ENCODE results near the gene APOB.
A peak's percentile ranks its signal among the peaks of the same experiment; 100 is the strongest.

Gene APOB

DNA sequence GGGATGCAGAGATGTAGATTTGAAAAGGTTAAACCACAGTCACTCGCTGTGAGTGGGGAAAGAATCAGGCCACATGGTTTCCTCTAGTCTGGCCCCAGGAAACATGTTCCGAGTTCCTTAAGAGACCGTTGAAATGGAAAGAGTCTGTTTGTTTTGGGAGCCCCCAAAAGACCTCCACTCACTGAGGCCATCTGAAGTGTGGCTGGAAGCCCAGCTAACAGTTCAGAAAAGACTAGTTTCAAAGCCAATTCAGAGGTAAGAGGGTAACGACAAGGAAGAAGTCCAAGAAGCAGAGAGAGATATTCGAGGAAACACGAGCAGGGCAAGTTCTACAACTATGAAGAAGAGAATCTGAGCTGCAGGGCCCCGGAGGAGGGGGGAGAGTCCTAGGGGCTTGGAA, 61.0 kb downstream of the APOB start:
- no peak for DNase-seq (ENCODE audit: low read depth)

DNA sequence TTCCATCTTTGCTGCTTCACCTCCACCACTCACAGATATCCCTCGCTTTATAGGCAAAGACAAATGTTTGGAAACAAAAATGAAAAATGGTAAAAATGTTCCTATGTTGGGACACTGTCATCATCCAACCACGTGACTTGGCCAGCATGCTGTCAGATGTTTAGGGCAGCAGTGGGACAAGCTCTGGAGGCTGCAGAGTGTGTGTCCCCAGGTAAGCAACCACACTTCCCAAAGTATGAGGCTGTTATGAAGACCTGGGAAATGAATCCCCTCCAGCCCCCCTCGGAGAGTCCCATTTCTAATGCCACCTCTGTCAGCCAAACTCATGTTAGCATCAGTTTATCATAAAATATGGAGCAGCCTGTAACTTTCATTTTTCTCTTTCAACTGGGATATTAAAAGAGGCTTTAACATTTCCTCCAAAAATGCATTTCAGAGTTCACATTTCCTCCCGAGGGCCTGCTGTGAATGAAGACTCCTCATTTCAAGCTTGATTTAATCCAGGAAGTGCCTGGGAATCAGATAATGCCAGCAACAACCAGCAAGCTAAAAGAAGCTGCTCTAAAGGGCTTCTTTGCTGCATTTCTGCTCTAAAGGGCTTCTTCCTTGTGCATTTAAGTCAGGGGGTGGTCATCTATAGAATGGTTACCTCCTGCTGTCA, 66.2 kb downstream of the APOB start:
- DNase-seq (ENCODE audit: low read depth) = no peak

DNA sequence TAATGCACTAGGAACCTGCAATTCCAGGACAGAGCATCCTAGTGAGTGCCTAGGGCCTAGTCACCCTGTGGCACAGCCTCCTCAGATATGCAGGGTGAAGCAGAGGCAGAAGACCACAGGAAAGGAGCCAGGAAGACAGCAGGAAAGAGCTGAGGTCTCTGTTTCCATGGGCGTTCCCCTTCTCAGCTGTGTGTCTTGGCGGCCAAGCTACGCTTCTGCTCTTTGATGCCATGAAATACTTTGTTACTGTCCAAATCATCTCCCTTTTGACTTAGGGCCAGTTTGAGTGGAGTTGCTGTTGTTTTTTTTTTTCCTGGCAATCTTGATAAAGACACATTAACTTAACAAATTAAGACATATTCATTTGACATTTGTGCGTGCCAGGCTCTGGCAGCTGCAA, 67.3 kb downstream of the APOB start:
- DNase-seq (ENCODE audit: low read depth) = no peak

DNA sequence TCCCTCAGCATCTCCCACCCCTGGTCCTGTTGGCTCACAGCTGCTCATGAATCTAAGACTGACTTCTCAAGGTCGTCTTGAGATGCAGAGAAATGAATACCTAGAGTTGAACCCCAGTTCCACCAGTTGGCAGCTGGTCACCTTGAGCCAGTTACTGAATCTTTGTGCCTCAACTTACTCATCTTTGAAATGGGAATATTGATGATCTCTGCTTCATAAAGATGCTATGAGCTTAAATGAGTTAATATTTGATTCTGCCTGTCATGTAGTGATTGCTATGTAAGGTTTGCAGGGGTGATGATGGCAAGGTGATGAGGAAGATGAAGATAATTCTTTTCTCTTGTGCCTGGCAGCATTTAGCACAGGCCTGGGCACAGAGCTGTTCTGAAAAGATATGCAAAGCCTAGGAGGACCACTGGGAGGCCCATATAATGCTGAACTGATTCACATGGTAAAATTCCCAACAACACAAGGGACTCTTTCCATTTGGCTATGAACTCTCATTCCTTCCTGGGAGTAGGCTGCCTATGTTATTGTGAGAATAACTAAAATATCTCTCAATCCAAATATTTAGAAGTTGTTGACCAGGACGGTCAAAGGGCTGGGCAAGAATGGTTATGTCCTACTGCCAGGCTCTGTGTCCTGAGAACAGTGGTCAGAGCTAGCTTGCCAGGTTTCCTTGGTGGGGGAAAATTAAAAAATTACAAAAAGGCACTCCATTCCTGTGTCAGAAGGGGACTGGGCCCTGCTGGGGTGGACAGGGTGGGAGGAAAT, 70.9 kb downstream of the APOB start:
- no peak for DNase-seq (ENCODE audit: low read depth)

DNA sequence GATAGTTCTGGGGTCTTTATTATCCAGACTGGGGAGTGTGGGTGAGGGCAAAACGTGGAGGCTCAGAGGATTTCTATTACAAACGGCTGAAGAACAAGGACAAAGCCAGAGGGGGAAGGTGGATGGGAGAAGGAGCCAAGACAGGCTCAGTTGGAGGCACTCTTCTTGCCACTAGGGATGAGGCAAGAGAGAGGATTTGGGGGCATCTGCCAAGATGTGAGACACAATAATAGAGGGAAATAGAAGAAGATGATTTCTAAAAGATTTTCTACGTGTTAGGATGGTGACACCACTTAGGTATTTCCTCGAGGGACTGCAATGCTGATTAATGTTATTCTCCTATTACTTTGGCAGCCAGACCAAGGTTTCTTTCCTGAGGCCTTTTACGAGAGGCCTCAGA, 71.8 kb downstream of the APOB start:
- DNase-seq (ENCODE audit: low read depth) = peak; percentile 3

DNA sequence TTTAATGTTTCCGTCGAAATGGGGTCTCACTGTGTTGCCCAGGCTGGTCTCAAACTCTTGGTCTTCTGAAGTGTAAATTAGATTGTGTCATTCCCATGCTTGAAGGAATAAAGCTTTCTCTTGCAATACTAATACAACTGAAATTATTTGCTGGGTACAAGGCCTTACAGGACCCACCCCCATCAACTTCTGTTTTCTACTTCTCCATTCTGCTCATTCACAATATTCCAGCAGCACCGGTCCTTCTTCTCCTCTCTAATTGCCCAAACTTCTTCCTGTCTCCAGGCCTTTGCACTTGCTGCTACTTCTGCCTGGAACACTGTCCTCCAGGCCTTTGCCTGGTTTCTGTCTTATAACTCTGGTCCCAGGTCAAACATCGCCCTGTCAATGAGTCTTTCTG, 73.8 kb downstream of the APOB start:
- DNase-seq (ENCODE audit: low read depth) = no peak

DNA sequence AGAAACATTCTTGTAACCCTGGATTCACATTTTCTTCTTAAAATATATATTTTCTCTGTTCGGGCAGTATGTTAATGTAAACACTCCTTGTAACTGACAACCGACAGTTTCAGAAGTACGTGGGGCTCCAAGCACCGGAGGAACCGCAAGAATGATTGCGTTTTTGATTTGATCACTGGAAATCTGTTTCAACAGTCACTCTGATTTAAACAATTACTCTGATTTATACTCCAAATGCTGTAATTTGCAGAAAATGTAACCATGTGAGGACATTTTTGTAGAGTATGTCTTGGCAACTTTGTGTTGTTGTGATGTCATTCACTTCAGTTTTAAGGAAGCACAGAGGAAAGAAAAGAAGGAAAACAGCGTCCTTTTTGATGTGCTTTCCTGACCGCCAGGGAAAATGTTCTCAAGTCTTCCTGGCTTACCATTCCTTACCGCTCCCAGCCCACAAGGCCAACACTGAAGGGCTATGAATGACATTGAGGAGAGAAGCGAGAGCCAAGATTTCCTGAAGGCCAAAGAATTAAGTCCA, 77.7 kb downstream of the APOB start:
- peak; percentile 3 for DNase-seq (ENCODE audit: low read depth)

DNA sequence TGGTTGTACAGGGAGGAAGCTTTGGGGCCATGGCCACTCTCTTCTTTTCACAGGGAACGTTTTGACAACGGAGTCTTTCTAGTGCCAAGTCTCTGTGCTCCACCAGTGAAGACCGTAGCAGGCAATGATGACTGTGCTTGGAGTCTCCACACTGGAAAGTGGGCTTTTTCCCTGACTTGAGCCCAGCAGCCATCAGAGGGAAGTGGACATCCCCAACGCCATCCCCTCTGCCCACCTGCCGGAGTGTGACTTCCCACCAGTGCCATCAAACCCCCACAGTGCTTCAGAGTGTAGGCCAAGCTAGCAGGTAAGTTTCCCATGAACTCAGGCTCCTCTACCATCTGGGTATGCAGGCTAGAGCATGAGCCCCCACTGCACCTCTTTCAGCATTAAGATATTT, 78.7 kb downstream of the APOB start:
- DNase-seq (ENCODE audit: low read depth) = no peak

DNA sequence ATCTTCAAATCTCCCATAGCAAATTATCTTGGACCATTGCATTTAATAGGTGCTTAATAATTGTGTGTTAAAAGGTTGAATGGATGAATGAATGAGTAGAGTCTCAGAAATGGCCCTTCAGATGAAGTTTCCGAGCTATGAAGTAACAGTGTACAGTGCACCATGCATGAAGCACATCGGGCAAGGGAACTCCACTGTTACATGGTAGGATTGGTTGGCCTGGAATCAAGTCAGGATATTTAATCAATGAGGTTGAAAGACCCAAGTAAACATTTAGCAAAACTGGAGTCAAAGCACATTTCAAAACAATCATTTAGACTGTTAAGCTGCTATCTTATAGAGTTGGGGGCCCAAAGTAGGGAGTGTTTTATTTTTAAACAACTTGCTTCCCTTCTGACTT, 80.0 kb downstream of the APOB start:
- no peak for DNase-seq (ENCODE audit: low read depth)

DNA sequence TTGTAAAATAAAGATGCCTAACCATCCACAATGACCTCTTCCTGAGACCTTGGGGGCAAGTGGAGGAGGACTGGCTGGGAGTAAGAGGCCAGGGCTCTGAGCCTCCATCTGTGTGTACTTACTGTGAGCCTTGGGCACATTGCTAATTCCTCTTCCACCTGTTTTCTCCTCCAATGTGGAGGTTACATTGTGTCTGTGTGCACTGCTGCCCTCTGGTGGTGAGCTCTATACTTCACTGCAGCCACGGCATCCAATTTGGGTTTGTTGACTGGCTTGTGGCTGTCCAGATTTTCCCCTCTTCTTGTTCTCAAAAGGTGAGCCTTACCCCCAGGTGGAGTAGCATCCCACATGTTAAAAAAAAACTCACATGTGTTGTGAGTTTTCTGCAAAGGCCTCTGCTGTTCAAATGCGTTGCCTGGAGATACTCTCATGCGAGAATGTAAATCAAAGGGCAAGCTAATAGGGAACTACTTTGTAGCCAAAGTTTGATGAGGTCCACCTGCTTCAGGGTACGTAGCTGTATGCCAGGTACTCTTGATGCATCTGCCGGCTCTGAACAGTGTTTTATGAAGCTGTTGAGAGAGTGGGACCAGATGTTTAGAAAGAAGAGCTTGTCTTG, 80.8 kb downstream of the APOB start:
- DNase-seq (ENCODE audit: low read depth) = peak; percentile 61

DNA sequence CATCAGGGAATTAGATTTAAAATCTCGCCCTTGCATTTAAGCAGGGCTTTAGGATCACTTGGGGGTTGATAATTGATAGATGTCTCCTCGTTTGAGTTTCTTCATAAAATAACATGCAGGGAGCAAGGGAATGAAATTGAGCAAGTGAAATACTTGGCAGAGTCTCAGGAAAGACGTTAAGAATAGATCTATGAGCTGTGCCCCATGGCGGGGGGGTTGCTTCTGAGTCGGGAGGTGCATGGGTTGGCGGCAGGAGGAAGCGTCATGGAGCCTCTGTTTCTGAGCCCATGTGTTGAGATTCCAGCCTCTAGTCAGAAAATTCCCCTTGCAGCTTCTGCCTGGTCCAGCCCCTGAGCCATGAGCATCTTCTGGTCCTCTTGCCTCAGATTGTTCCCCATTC, 82.0 kb downstream of the APOB start:
- peak; percentile 2 for DNase-seq (ENCODE audit: low read depth)

DNA sequence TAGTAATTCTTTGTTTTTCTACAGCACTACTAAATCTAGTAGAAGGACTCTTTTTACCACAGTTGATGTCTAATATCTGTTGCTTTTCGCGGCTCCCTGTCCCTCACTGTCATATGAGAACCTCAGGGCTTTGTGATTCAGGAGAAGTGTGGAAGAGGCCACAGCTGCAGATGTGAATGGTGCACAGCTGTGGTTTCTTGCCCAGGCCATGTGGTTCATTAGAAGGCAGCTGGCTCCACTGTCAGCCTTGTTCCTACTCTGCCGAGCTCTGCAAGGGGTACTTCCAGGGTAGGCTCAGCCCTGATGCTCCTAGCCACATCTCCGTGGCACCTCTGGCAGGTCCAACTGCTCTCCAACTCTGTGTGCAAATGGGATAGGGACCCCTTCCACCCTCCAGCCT, 83.9 kb downstream of the APOB start:
- DNase-seq (ENCODE audit: low read depth) = no peak

DNA sequence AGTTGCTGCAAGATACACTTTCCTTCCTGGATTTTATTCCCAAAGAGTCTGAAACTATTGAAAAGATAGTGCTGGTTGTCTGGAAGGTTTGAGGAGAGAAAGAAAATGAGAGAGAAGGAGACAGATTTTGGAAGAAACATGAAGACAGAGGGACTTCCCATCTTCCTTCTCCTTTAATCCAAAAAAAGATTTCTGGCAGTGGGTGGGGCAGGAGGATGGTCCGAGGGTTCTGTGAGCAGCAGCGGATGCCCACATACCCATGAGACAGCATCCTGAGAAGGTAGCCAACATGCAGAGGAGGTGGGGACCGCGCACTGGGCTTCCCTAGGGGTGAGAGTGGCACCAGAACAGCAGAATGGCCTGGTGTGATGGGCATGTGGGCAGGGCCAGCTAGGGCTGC, 84.6 kb downstream of the APOB start:
- no peak for DNase-seq (ENCODE audit: low read depth)

DNA sequence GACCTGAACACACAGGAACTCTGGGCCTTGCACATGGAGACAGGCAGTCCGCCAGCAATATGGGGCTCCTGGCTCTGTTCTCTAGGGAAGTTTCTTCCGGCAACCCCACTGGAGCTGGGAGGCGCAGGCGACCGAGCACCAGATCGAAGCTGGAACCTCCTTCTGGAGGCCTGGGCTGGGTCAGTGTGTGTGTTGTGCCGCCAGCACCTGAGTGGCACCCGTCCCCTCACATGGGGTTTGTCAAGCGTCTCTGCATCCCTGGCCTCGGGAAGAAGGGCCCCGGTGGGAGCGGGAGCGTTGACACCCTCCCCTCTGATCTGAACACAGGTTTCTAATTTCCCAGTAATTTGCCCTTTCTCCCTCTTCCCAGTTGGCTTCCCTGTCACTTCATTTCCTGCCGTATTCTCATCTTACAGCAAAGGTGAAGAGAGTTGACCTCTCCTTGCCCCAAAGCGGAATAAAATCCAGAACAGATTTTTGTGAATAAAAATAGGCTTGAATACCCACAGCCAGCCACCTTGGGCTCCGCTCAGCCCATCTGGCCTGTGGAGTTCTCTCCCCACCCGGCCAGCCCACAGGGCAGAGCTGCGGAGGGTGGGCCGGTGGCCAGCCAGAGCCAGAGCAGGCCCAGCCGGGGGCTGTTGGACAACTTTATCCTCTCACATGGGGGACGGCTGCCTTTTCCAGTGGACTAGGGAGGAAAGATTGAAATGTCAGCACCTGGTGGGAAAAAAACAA, 85.9 kb downstream of the APOB start:
- DNase-seq (ENCODE audit: low read depth) = no peak

DNA sequence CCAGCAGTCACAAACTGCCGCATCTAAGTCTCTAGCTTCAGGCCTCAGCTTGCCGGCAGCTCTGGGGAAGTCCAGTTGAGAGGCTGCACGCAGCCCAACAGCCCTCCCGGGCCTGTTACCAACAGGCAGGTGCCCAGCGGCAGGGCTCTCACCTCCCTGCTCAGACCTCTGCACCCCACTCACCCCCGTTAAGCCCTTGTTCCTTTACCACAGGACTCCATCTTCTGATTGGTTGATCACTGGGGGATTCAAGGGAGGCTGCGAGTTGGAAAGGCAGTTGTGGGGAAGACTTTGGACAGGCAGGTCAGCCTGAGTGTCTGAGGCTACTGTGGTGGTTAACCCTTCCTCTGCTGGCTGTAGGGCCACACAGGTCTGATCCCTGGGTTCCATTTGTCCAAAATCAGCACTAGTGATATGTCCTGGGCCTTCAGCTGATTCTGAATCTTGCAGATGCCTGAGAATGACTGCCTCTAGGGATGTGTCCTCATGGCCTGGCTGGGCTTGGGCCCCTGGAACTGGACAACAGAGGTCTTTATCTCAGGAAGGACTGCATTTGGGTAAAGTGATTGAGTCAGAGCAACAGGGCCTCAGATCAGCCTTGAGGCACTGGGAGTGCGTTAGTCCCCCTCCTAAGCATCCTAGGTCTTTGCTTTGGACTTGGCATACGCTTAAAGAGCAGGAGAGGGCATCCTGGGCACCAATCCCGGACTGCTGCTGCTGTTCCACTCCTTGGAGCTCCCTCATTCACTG, 88.4 kb downstream of the APOB start:
- DNase-seq (ENCODE audit: low read depth) = no peak

DNA sequence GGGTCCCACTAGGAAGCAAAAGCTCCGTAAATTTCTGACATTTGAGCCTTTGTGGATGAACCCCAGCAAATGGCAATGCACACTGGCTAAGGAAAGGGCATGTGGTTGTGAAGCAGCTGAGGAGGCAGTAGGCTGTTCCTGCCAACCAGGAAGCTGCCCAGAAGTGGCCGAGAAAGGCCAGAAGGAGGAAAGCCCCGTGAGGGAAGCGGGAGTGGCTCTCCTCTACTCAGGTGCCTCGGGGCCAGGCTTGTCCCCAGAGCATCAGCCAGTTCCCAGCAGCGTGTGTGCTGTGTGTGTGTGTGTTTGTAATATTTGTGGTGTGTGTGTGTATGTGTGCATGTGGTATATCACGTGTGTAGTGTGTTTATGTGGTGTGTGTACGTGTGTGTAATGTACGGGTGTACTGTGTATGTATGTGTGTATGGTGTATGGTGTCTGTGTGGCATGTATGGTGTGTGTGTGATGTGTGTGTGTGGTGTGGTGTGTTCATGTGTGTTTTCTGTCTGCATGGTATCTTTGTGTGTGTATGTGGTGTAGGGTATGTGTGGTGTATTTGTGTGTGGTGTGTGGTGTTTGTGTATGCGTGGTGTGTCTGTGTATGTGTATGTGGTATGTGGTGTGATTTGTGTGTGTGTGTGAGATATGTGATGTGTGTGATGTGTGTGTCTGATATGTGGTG, 90.6 kb downstream of the APOB start:
- DNase-seq (ENCODE audit: low read depth) = no peak
